HepG2 (cell line): ENCODE data around the gene LRRC34. TPM values are rescaled to one million over a fixed set of nuclear protein-coding genes. Genes with fewer than 3 reads are reported as not detected.

Source experiments
- ATAD3A ChIP-seq: sonication (generic); formaldehyde crosslinking; IDR thresholded peaks from 2 replicates; pipeline ENCODE4 v1.4.0; 2020; ENCODE audit warnings: missing genetic modification reagents
- HOXA3 ChIP-seq: sonication (generic); formaldehyde crosslinking; IDR thresholded peaks from 2 replicates; pipeline ENCODE4 v1.5.0; 2020; ENCODE audit warnings: missing genetic modification reagents
- NR1H2 ChIP-seq: sonication (generic); formaldehyde crosslinking; IDR thresholded peaks from 2 replicates; pipeline ENCODE4 v1.8.1; 2022; ENCODE audit warnings: low read depth, missing genetic modification reagents, borderline replicate concordance
- RARA ChIP-seq: IDR thresholded peaks from 2 replicates; pipeline ENCODE4 v1.6.1; 2016; ENCODE audit warnings: missing genetic modification reagents, missing compliant biosample characterization
- SOX5 ChIP-seq: IDR thresholded peaks from 2 replicates; pipeline ENCODE4 v1.6.1; 2016; ENCODE audit warnings: borderline replicate concordance
- ZBTB42 ChIP-seq: sonication (generic); formaldehyde crosslinking; IDR thresholded peaks from 2 replicates; pipeline ENCODE4 v1.5.0; 2020; ENCODE audit warnings: mild to moderate bottlenecking, missing genetic modification reagents
- ZFP37 ChIP-seq: sonication (generic); formaldehyde crosslinking; IDR thresholded peaks from 2 replicates; pipeline ENCODE4 v1.4.0; 2020; ENCODE audit warnings: missing genetic modification reagents, borderline replicate concordance
- ZNF143 ChIP-seq: sonication (generic); formaldehyde crosslinking; IDR thresholded peaks from 2 replicates; pipeline ENCODE4 v1.4.0; 2020; ENCODE audit warnings: missing genetic modification reagents
- ZNF549 ChIP-seq: sonication (generic); formaldehyde crosslinking; IDR thresholded peaks from 2 replicates; pipeline ENCODE4 v1.5.0; 2020; ENCODE audit warnings: missing genetic modification reagents
- polyA plus RNA-seq, 8 experiments: library from polyadenylated mRNA; depleted of rRNA in 3 of 8; stranded (reverse) in 7 of 8; unstranded in 1 of 8; fragments of >200 nt; fragmentation: Illumina TruSeq in 4 of 8; extraction: Trizol in 4 of 8; gene quantifications; 2 replicates each; pipeline versions ENCODE4 v1.2.1 to v1.2.3, GENCODE V29; 2011 to 2016; ENCODE audit warnings: low read depth in 4 of 8, missing spikeins in 1 of 8, mixed read lengths in 1 of 8; ENCODE audit not compliant: insufficient read depth in 1 of 8
- total RNA-seq, 5 experiments: library from RNA; depleted of rRNA; stranded (reverse); fragments of >200 nt; fragmentation: Illumina TruSeq; extraction: Trizol; gene quantifications; 2 replicates each; pipeline ENCODE4 v1.2.3, GENCODE V29; 2016; ENCODE audit warnings: low read depth in 1 of 5
- TF ChIP-seq, protein P1 (sequence below), 2 experiments: fragments of 450-650 bp in 1 of 2; sonication (generic) in 1 of 2; formaldehyde crosslinking in 1 of 2; IDR thresholded peaks; 2 replicates each; pipeline versions ENCODE4 v1.6.1 to v1.8.0; 2016 to 2022; ENCODE audit warnings: antibody characterized with exemption in 1 of 2, mild to moderate bottlenecking in 1 of 2, missing genetic modification reagents in 1 of 2
- TF ChIP-seq, protein P2 (sequence below): sonication (generic); formaldehyde crosslinking; IDR thresholded peaks from 2 replicates; pipeline ENCODE4 v1.4.0; 2020; ENCODE audit warnings: missing genetic modification reagents
- TF ChIP-seq, protein P3 (sequence below), 2 experiments: sonication (generic) in 1 of 2; formaldehyde crosslinking in 1 of 2; IDR thresholded peaks; 2 replicates each; pipeline versions ENCODE4 v1.4.0 to v1.6.1; 2018 to 2020; ENCODE audit warnings: missing genetic modification reagents in 2 of 2, borderline replicate concordance in 1 of 2, low read depth in 1 of 2, mild to moderate bottlenecking in 1 of 2, missing biosample characterization in 1 of 2
- TF ChIP-seq, protein P4 (sequence below): IDR thresholded peaks from 2 replicates; pipeline ENCODE4 v1.6.1; 2016; ENCODE audit warnings: missing genetic modification reagents, missing compliant biosample characterization

LRRC34 gene
- total and polyA plus RNA-seq, 2 of the 13 experiments (the other 11 are each of a cell fraction or from before 2014, with no cell fraction given): not detected

DNA sequence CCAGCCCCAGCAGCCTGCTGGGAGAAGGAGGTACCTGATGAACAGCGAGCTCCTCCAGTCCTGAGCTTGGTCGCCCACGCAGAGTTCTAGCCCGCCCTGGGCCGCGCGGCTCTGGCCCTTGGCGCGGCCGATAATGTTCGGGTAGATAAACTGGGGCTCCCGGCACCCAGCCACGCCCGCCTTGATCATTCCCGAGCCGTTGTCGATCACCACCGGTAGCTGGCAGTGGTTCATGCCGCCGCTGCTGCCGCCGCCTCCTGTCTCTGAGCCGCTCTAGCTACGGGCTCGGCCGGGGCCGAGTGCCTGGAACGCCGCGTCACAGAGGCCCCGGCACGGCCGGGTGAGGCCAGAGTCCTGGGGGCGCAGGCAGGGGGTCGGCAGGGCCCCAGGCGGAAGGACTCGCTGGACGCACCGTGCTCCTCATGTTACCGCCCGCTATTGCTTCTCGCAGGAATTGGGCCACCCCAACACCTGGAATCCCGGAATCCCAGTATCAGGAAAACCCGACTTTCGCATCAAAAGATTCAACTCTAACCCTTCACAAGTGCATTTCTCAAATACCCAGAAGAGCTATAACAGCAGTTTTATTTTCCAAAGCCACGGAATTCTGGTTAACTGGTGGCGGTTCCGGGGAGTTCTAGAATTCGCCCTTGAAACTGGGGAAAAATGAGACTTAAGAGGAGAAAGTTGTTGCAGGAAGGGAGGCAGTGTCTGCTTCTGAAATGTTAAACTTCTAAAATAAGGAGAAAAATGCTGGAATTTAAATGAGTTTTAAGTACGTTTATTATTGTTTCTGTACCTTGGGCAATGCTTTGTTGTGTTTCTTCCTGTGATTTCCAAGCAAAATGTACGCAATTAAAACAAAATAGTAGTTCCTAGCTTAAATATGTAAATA, 43.2 kb downstream of the LRRC34 start, which contains the start of gene ACTRT3 (continued):
- TF ChIP-seq, protein P1, sequence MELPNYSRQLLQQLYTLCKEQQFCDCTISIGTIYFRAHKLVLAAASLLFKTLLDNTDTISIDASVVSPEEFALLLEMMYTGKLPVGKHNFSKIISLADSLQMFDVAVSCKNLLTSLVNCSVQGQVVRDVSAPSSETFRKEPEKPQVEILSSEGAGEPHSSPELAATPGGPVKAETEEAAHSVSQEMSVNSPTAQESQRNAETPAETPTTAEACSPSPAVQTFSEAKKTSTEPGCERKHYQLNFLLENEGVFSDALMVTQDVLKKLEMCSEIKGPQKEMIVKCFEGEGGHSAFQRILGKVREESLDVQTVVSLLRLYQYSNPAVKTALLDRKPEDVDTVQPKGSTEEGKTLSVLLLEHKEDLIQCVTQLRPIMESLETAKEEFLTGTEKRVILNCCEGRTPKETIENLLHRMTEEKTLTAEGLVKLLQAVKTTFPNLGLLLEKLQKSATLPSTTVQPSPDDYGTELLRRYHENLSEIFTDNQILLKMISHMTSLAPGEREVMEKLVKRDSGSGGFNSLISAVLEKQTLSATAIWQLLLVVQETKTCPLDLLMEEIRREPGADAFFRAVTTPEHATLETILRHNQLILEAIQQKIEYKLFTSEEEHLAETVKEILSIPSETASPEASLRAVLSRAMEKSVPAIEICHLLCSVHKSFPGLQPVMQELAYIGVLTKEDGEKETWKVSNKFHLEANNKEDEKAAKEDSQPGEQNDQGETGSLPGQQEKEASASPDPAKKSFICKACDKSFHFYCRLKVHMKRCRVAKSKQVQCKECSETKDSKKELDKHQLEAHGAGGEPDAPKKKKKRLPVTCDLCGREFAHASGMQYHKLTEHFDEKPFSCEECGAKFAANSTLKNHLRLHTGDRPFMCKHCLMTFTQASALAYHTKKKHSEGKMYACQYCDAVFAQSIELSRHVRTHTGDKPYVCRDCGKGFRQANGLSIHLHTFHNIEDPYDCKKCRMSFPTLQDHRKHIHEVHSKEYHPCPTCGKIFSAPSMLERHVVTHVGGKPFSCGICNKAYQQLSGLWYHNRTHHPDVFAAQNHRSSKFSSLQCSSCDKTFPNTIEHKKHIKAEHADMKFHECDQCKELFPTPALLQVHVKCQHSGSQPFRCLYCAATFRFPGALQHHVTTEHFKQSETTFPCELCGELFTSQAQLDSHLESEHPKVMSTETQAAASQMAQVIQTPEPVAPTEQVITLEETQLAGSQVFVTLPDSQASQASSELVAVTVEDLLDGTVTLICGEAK (IDR thresholded peaks at IDR 0.05): no peak
- TF ChIP-seq, protein P1 (CRISPR knock-in tag; IDR thresholded peaks at IDR 0.05): no peak
- TF ChIP-seq, protein P2, sequence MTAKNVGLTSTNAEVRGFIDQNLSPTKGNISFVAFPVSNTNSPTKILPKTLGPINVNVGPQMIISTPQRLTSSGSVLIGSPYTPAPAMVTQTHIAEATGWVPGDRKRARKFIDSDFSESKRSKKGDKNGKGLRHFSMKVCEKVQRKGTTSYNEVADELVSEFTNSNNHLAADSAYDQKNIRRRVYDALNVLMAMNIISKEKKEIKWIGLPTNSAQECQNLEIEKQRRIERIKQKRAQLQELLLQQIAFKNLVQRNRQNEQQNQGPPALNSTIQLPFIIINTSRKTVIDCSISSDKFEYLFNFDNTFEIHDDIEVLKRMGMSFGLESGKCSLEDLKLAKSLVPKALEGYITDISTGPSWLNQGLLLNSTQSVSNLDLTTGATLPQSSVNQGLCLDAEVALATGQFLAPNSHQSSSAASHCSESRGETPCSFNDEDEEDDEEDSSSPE: no peak
- TF ChIP-seq RARA (CRISPR knock-in tag) (no peak), ZNF549 (CRISPR knock-in tag) (no peak), ATAD3A (CRISPR knock-in tag) (no peak), HOXA3 (CRISPR knock-in tag) (peak; percentile 46; the same call in 1 of the 2 replicates), NR1H2 (CRISPR knock-in tag) (no peak), ZFP37 (CRISPR knock-in tag) (no peak), ZNF143 (CRISPR knock-in tag) (no peak), ZBTB42 (CRISPR knock-in tag) (no peak), SOX5 (no peak)
- TF ChIP-seq, protein P3, sequence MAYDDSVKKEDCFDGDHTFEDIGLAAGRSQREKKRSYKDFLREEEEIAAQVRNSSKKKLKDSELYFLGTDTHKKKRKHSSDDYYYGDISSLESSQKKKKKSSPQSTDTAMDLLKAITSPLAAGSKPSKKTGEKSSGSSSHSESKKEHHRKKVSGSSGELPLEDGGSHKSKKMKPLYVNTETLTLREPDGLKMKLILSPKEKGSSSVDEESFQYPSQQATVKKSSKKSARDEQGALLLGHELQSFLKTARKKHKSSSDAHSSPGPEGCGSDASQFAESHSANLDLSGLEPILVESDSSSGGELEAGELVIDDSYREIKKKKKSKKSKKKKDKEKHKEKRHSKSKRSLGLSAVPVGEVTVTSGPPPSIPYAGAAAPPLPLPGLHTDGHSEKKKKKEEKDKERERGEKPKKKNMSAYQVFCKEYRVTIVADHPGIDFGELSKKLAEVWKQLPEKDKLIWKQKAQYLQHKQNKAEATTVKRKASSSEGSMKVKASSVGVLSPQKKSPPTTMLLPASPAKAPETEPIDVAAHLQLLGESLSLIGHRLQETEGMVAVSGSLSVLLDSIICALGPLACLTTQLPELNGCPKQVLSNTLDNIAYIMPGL (CRISPR knock-in tag; IDR thresholded peaks at IDR 0.05; ENCODE audit: borderline replicate concordance in 1 of 2, low read depth in 1 of 2): peak; percentile 78 to 82; a peak in 3 of 4 replicates
- TF ChIP-seq, protein P4, sequence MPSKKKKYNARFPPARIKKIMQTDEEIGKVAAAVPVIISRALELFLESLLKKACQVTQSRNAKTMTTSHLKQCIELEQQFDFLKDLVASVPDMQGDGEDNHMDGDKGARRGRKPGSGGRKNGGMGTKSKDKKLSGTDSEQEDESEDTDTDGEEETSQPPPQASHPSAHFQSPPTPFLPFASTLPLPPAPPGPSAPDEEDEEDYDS (CRISPR knock-in tag): 0 out of 2 replicates have a peak, but pooled peaks have one; percentile 34
